GM13976 (cell line): ENCODE measurements around the gene CABLES1.

ENCODE experiments used
- DNase-seq: peaks from one replicate; pipeline ENCODE4 v3.0.0; 2012; ENCODE audit warnings: low spot score
- CTCF ChIP-seq: IDR thresholded peaks from 2 replicates; pipeline ENCODE4 v1.5.1; 2012; ENCODE audit warnings: borderline replicate concordance, mild to moderate bottlenecking; ENCODE audit not compliant: insufficient read depth; ENCODE audit errors: extremely low read depth, missing control alignments, control extremely low read depth
- in situ Hi-C: fragments of 300-500 bp; cut with MboI; formaldehyde crosslinking; loops from one replicate; pipeline ENCODE4 v1.12.0; 2022; ENCODE audit warnings: low sequenced_read_pairs, mixed read lengths, inconsistent platforms; ENCODE audit not compliant: unreplicated experiment

The CABLES1 gene

GRCh38 chr18:23234619-23235018 lies 99.3 kb downstream of the CABLES1 start:
- in situ Hi-C loops: no loop called here
- TF ChIP-seq CTCF: no peak

GRCh38 chr18:23235336-23235735 lies 100.1 kb downstream of the CABLES1 start:
- no peak for TF ChIP-seq CTCF
- in situ Hi-C loops: no loop called here
- DNase-seq: no peak

More at GRCh38 chr18:23234619-23235018, 99.3 kb downstream of the CABLES1 start:
- DNase-seq: no peak

- in situ Hi-C loops: no loop called here
- no peak for DNase-seq
- TF ChIP-seq CTCF: no peak
These were observed 100.6 kb downstream of the CABLES1 start for GRCh38 chr18:23235860-23236259.

- in situ Hi-C loops: no loop called here
- no peak for TF ChIP-seq CTCF
- DNase-seq: no peak
These were observed 101.7 kb downstream of the CABLES1 start for GRCh38 chr18:23236876-23237468.

- in situ Hi-C loops: no loop called here
- peak; percentile 83 for DNase-seq
- peak; percentile 22 for TF ChIP-seq CTCF
These were observed 102.4 kb downstream of the CABLES1 start for GRCh38 chr18:23237524-23238151.

GRCh38 chr18:23238152-23238531 lies 102.9 kb downstream of the CABLES1 start:
- no peak for TF ChIP-seq CTCF
- DNase-seq: no peak
- in situ Hi-C loops: no loop called here

GRCh38 chr18:23238651-23239349 lies 103.5 kb downstream of the CABLES1 start:
- no peak for TF ChIP-seq CTCF
- in situ Hi-C loops: no loop called here
- DNase-seq: no peak
